Kidney epithelial cell (primary cell): ENCODE data around the gene NANP. TPM values are rescaled to one million over a fixed set of nuclear protein-coding genes. Genes with fewer than 3 reads are reported as not detected.
"Not testable (repeated sequence)": the region's sequence is repeated elsewhere in the genome, so short reads cannot be mapped to it uniquely, and the experiment has no call there.

Source experiments
- DNase-seq: peaks from one replicate; pipeline ENCODE4 v3.0.0-alpha.2; 2010; ENCODE audit warnings: low read depth
- H3K27me3 ChIP-seq: 2 replicates; pipeline ENCODE4 v1.6.0; 2011; ENCODE audit warnings: low read length; ENCODE audit not compliant: control insufficient read depth, insufficient read depth
- H3K36me3 ChIP-seq: 2 replicates; pipeline ENCODE4 v1.5.1; 2011; ENCODE audit warnings: low read length; ENCODE audit not compliant: control insufficient read depth, insufficient read depth
- H3K4me3 ChIP-seq: 2 replicates; pipeline ENCODE4 v1.5.1; 2011; ENCODE audit warnings: low read depth, mild to moderate bottlenecking, control low read depth, low read length
- CTCF ChIP-seq: IDR thresholded peaks from 2 replicates; pipeline ENCODE4 v1.5.1; 2011; ENCODE audit warnings: mild to moderate bottlenecking, moderate library complexity, low read length, control low read depth, inconsistent platforms; ENCODE audit not compliant: insufficient read depth, poor library complexity, severe bottlenecking
- total RNA-seq: library from RNA; depleted of rRNA; stranded (reverse); fragments of >200 nt; gene quantifications from 2 replicates; pipeline ENCODE4 v1.2.3, GENCODE V29; 2015

The NANP gene
- total RNA-seq, 1 donor from 2014 or later: 7.0 TPM

GRCh38 chr20:25654487-25654886 is 30.7 kb upstream of the NANP start:
- Histone ChIP-seq H3K4me3 (no peak overlapping the region), H3K27me3 (no peaks in the 10 kb centered on the region), H3K36me3 (no peaks in the 10 kb centered on the region)
- no peak for DNase-seq
- TF ChIP-seq CTCF: no peak

GRCh38 chr20:25652866-25653265 is 29.1 kb upstream of the NANP start:
- not testable (repeated sequence) for H3K27me3 ChIP-seq, H3K4me3 ChIP-seq, DNase-seq, H3K36me3 ChIP-seq

GRCh38 chr20:25644814-25645213 is 21.0 kb upstream of the NANP start:
- TF ChIP-seq CTCF: no peak
- H3K4me3 ChIP-seq: no peak overlapping the region
- H3K27me3 ChIP-seq: no peaks in the 10 kb centered on the region
- DNase-seq: no peak
- H3K36me3 ChIP-seq: no peaks in the 10 kb centered on the region

- Histone ChIP-seq H3K36me3 (no peaks in the 10 kb centered on the region), H3K4me3 (no peak overlapping the region), H3K27me3 (no peaks in the 10 kb centered on the region)
- TF ChIP-seq CTCF: no peak
- no peak for DNase-seq
These were observed 19.9 kb upstream of the NANP start for GRCh38 chr20:25643716-25644115.

GRCh38 chr20:25637247-25637646 is 13.4 kb upstream of the NANP start:
- Histone ChIP-seq H3K27me3 (no peaks in the 10 kb centered on the region), H3K36me3 (no peaks in the 10 kb centered on the region), H3K4me3 (no peak overlapping the region)
- DNase-seq: no peak
- TF ChIP-seq CTCF: no peak

GRCh38 chr20:25632940-25633790 is 9.4 kb upstream of the NANP start:
- DNase-seq: no peak
- no peaks in the 10 kb centered on the region for H3K36me3 ChIP-seq
- TF ChIP-seq CTCF: no peak
- H3K4me3 ChIP-seq: no peak overlapping the region
- no peaks in the 10 kb centered on the region for H3K27me3 ChIP-seq

- H3K36me3 ChIP-seq, H3K27me3 ChIP-seq, DNase-seq: not testable (repeated sequence)
These were observed 6.8 kb upstream of the NANP start for GRCh38 chr20:25630615-25631014.

More at GRCh38 chr20:25630615-25631014, 6.8 kb upstream of the NANP start:
- not testable (repeated sequence) for H3K4me3 ChIP-seq
